Natural killer cell treated with Interleukin-12 subunit alpha and Interleukin-12 subunit beta and Interleukin-15 and Interleukin-18, amount 100 ng/mL, for 72 hours (primary cell): ENCODE results near the gene PTPRA. TPM values are rescaled to one million over a fixed set of nuclear protein-coding genes. Genes with fewer than 3 reads are reported as not detected.
"Not testable (repeated sequence)": the region's sequence is repeated elsewhere in the genome, so short reads cannot be mapped to it uniquely, and the experiment has no call there.

Experiments
- ATAC-seq, 2 donors: fragments of 150-1000 bp; cut with Tn5 transposase in 1 of 2; sonication (Bioruptor Pico), chemical (Tn5 transposase) in 1 of 2; 2 replicates each; pipeline ENCODE4 v1.10.0; 2021
- DNase-seq: peaks from one replicate; pipeline ENCODE4 v3.0.0; 2022; ENCODE audit warnings: low spot score
- H3K27ac Mint-ChIP-seq, 2 donors: 1 replicate in 1 of 2; 2 replicates in 1 of 2; pipeline ENCODE4 v1.8.0; 2022; ENCODE audit warnings: mixed read lengths in 2 of 2, mild to moderate bottlenecking in 1 of 2, moderate library complexity in 1 of 2
- H3K27me3 Mint-ChIP-seq, 2 donors: 1 replicate in 1 of 2; 2 replicates in 1 of 2; pipeline ENCODE4 v1.8.0; 2022; ENCODE audit warnings: mixed read lengths in 2 of 2
- H3K36me3 Mint-ChIP-seq: one replicate; pipeline ENCODE4 v1.8.0; 2022; ENCODE audit warnings: mixed read lengths
- H3K4me1 Mint-ChIP-seq, 2 donors: 1 replicate in 1 of 2; 2 replicates in 1 of 2; pipeline ENCODE4 v1.8.0; 2022; ENCODE audit warnings: low read depth in 2 of 2, mixed read lengths in 2 of 2, mild to moderate bottlenecking in 1 of 2
- H3K4me3 Mint-ChIP-seq: one replicate; pipeline ENCODE4 v1.8.0; 2022; ENCODE audit warnings: mixed read lengths
- H3K9me3 Mint-ChIP-seq: 2 replicates; pipeline ENCODE4 v1.8.0; 2022; ENCODE audit warnings: mixed read lengths
- total RNA-seq, 2 donors: library from RNA; stranded (reverse); gene quantifications; one replicate each; pipeline ENCODE4 v1.2.3, GENCODE V29; 2022

The PTPRA gene
- total RNA-seq, 2 donors from 2014 or later: 50.4 to 76.0 TPM

GRCh38 chr20:3015302-3015701 is 142.0 kb downstream of the PTPRA start:
- not testable (repeated sequence) for H3K4me3 Mint-ChIP-seq, DNase-seq, H3K9me3 Mint-ChIP-seq, H3K27me3 Mint-ChIP-seq, ATAC-seq
- H3K36me3 Mint-ChIP-seq: peaks cover 14% of the 10 kb centered on the region
- peak overlapping the region in 1 of 2 donors; percentile 78 for H3K27ac Mint-ChIP-seq
- peaks cover 3 to 21% of the 10 kb centered on the region in 2 donors for H3K4me1 Mint-ChIP-seq

GRCh38 chr20:3021327-3021726 is 148.0 kb downstream of the PTPRA start:
- no peak overlapping the region for H3K27ac Mint-ChIP-seq
- H3K4me3 Mint-ChIP-seq: no peak overlapping the region

GRCh38 chr20:3021777-3022176 is 148.5 kb downstream of the PTPRA start:
- DNase-seq (no peak), ATAC-seq (no peak)
- Mint-ChIP-seq H3K27ac (no peak overlapping the region), H3K36me3 (peaks cover 19% of the 10 kb centered on the region), H3K9me3 (no peaks in the 10 kb centered on the region), H3K27me3 (no peaks in the 10 kb centered on the region), H3K4me3 (no peak overlapping the region), H3K4me1 (peaks cover 0 to 2% of the 10 kb centered on the region in 2 donors)

More at GRCh38 chr20:3021327-3021726, 148.0 kb downstream of the PTPRA start:
- peaks cover 19% of the 10 kb centered on the region for H3K36me3 Mint-ChIP-seq
- H3K4me1 Mint-ChIP-seq: peaks cover 0 to 2% of the 10 kb centered on the region in 2 donors
- H3K9me3 Mint-ChIP-seq: no peaks in the 10 kb centered on the region
- ATAC-seq (no peak), DNase-seq (no peak)
- H3K27me3 Mint-ChIP-seq: no peaks in the 10 kb centered on the region

- H3K4me3 Mint-ChIP-seq, H3K36me3 Mint-ChIP-seq, H3K9me3 Mint-ChIP-seq, H3K27ac Mint-ChIP-seq, H3K4me1 Mint-ChIP-seq, DNase-seq, ATAC-seq, H3K27me3 Mint-ChIP-seq: not testable (repeated sequence)
Observed at GRCh38 chr20:3022559-3023490, 149.5 kb downstream of the PTPRA start.

- no peak overlapping the region for H3K27ac Mint-ChIP-seq
Observed at GRCh38 chr20:3027987-3028386, 154.7 kb downstream of the PTPRA start.

GRCh38 chr20:3031524-3032147 is 158.4 kb downstream of the PTPRA start:
- H3K4me1 Mint-ChIP-seq: peaks cover 0 to 3% of the 10 kb centered on the region in 2 donors
- no peak overlapping the region for H3K27ac Mint-ChIP-seq
- DNase-seq (no peak), ATAC-seq (no peak)
- H3K4me3 Mint-ChIP-seq: no peak overlapping the region
- H3K27me3 Mint-ChIP-seq: no peaks in the 10 kb centered on the region
- peaks cover 7% of the 10 kb centered on the region for H3K36me3 Mint-ChIP-seq
- H3K9me3 Mint-ChIP-seq: no peaks in the 10 kb centered on the region

More at GRCh38 chr20:3027987-3028386, 154.7 kb downstream of the PTPRA start:
- H3K36me3 Mint-ChIP-seq: peaks cover 4% of the 10 kb centered on the region
- peak in 1 of 2 donors; percentile 24 for ATAC-seq
- H3K4me1 Mint-ChIP-seq: no peaks in the 10 kb centered on the region
- no peaks in the 10 kb centered on the region for H3K27me3 Mint-ChIP-seq
- H3K4me3 Mint-ChIP-seq: no peak overlapping the region
- no peak for DNase-seq
- no peaks in the 10 kb centered on the region for H3K9me3 Mint-ChIP-seq

GRCh38 chr20:3032624-3033023 is 159.3 kb downstream of the PTPRA start:
- DNase-seq (no peak), ATAC-seq (no peak)
- Mint-ChIP-seq H3K27me3 (no peaks in the 10 kb centered on the region), H3K9me3 (no peaks in the 10 kb centered on the region), H3K36me3 (peaks cover 7% of the 10 kb centered on the region), H3K27ac (no peak overlapping the region), H3K4me1 (peaks cover 0 to 3% of the 10 kb centered on the region in 2 donors), H3K4me3 (no peak overlapping the region)

GRCh38 chr20:3037654-3038053 is 164.4 kb downstream of the PTPRA start:
- no peaks in the 10 kb centered on the region for H3K9me3 Mint-ChIP-seq
- ATAC-seq (no peak), DNase-seq (no peak)
- no peaks in the 10 kb centered on the region for H3K27me3 Mint-ChIP-seq
- no peak overlapping the region for H3K27ac Mint-ChIP-seq
- H3K4me1 Mint-ChIP-seq: peaks cover 8 to 9% of the 10 kb centered on the region in 2 donors
- peaks cover 13% of the 10 kb centered on the region for H3K36me3 Mint-ChIP-seq
- no peak overlapping the region for H3K4me3 Mint-ChIP-seq

- no peak for ATAC-seq
- Mint-ChIP-seq H3K9me3 (no peaks in the 10 kb centered on the region), H3K36me3 (peaks cover 13% of the 10 kb centered on the region), H3K4me3 (no peak overlapping the region), H3K27ac (peak overlapping the region; percentile 22 to 81), H3K27me3 (no peaks in the 10 kb centered on the region), H3K4me1 (peaks cover 8 to 9% of the 10 kb centered on the region in 2 donors)
- DNase-seq: no peak
Observed at GRCh38 chr20:3038454-3038853, 165.2 kb downstream of the PTPRA start.

- no peaks in the 10 kb centered on the region for H3K9me3 Mint-ChIP-seq
- H3K36me3 Mint-ChIP-seq: peaks cover 13% of the 10 kb centered on the region
- H3K27ac Mint-ChIP-seq: peak overlapping the region in 1 of 2 donors; percentile 22
Observed at GRCh38 chr20:3039426-3039825, 166.1 kb downstream of the PTPRA start.

GRCh38 chr20:3040086-3040485 is 166.8 kb downstream of the PTPRA start:
- no peaks in the 10 kb centered on the region for H3K27me3 Mint-ChIP-seq
- H3K9me3 Mint-ChIP-seq: no peaks in the 10 kb centered on the region
- ATAC-seq (no peak), DNase-seq (no peak)
- H3K36me3 Mint-ChIP-seq: peaks cover 13% of the 10 kb centered on the region
- H3K4me1 Mint-ChIP-seq: peaks cover 11 to 12% of the 10 kb centered on the region in 2 donors
- no peak overlapping the region for H3K4me3 Mint-ChIP-seq
- H3K27ac Mint-ChIP-seq: no peak overlapping the region

More at GRCh38 chr20:3039426-3039825, 166.1 kb downstream of the PTPRA start:
- Mint-ChIP-seq H3K4me3 (no peak overlapping the region), H3K4me1 (peaks cover 8 to 12% of the 10 kb centered on the region in 2 donors), H3K27me3 (no peaks in the 10 kb centered on the region)
- DNase-seq (no peak), ATAC-seq (no peak)

GRCh38 chr20:3041854-3042409 is 168.7 kb downstream of the PTPRA start:
- peaks cover 10% of the 10 kb centered on the region for H3K36me3 Mint-ChIP-seq
- H3K9me3 Mint-ChIP-seq: no peaks in the 10 kb centered on the region
- H3K27me3 Mint-ChIP-seq: no peaks in the 10 kb centered on the region
- H3K4me1 Mint-ChIP-seq: peaks cover 20 to 22% of the 10 kb centered on the region in 2 donors
- no peak overlapping the region for H3K4me3 Mint-ChIP-seq
- DNase-seq (no peak), ATAC-seq (no peak)
- H3K27ac Mint-ChIP-seq: peak overlapping the region in 1 of 2 donors; percentile 21

GRCh38 chr20:3042625-3043024 is 169.3 kb downstream of the PTPRA start:
- Mint-ChIP-seq H3K36me3 (peaks cover 11% of the 10 kb centered on the region), H3K4me1 (peaks cover 23 to 24% of the 10 kb centered on the region in 2 donors)

GRCh38 chr20:3043322-3043721 is 170.0 kb downstream of the PTPRA start, which contains the start of gene GNRH2:
GNRH2 (plus strand) TSS chr20:3043622; CDS start chr20:3044415, 793 bp downstream.
- H3K36me3 Mint-ChIP-seq: peaks cover 11% of the 10 kb centered on the region
- H3K9me3 Mint-ChIP-seq: no peaks in the 10 kb centered on the region
- no peak for DNase-seq
- peaks cover 23 to 24% of the 10 kb centered on the region in 2 donors for H3K4me1 Mint-ChIP-seq
- no peak within 1 kb of the TSS for H3K4me3 Mint-ChIP-seq
- ATAC-seq: no peak
- H3K27ac Mint-ChIP-seq: peak within 1 kb of the TSS in 1 of 2 donors; percentile 37
- H3K27me3 Mint-ChIP-seq: no peaks in the 10 kb centered on the region

More at GRCh38 chr20:3042625-3043024, 169.3 kb downstream of the PTPRA start:
- ATAC-seq (no peak), DNase-seq (no peak)
- Mint-ChIP-seq H3K4me3 (no peak overlapping the region), H3K9me3 (no peaks in the 10 kb centered on the region), H3K27me3 (no peaks in the 10 kb centered on the region), H3K27ac (no peak overlapping the region)
